Endothelial cell of umbilical vein (primary cell): ENCODE measurements around the gene CDK18. TPM values are rescaled to one million over a fixed set of nuclear protein-coding genes. Genes with fewer than 3 reads are reported as not detected.

Experiments used
- BruUV-seq: library from RNA; stranded (reverse); fragments of 400-500 nt; replicated peaks from 2 replicates; lab custom pipeline; 2021; lab: Mats Ljungman, UMichigan
- CTCF ChIA-PET: fragments of 300-600, 350-600 bp; sonication (Branson Sonifier 250); formaldehyde crosslinking; loops from one replicate; lab custom pipeline; 2021; ENCODE audit warnings: antibody characterized with exemption, inconsistent platforms; lab: Charles Lee
- POLR2A ChIA-PET: fragments of 300-600, 350-600 bp; sonication (Branson Sonifier 250); formaldehyde crosslinking; loops from one replicate; lab custom pipeline; 2021; ENCODE audit warnings: antibody characterized with exemption, inconsistent platforms; lab: Charles Lee
- DNase-seq: peaks from one replicate; pipeline ENCODE4 v3.0.0-alpha.2; 2011; ENCODE audit warnings: low read depth, low spot score
- FAIRE-seq: peaks from 2 replicates; lab custom pipeline; 2011; peaks lifted over from hg19 to GRCh38; lab: Jason Lieb, UNC
- H2AFZ ChIP-seq: 2 replicates; pipeline ENCODE4 v1.6.0; 2012; ENCODE audit warnings: low read depth, low read length, control low read depth, inconsistent platforms
- H3K27ac ChIP-seq: 2 replicates; pipeline ENCODE4 v1.5.1; 2011; ENCODE audit warnings: low read depth, mild to moderate bottlenecking, control low read depth, low read length, moderate library complexity; ENCODE audit not compliant: insufficient read depth
- H3K27me3 ChIP-seq, 2 experiments: 2 replicates each; pipeline versions ENCODE4 v1.6.0 to v1.6.1; 2011; ENCODE audit warnings: low read length in 2 of 2, mixed read lengths in 1 of 2; ENCODE audit not compliant: control insufficient read depth in 2 of 2, insufficient read depth in 2 of 2
- H3K36me3 ChIP-seq, 2 experiments: 2 replicates in 1 of 2; 3 replicates in 1 of 2; pipeline ENCODE4 v1.5.1; 2011; ENCODE audit warnings: low read length in 2 of 2, mild to moderate bottlenecking in 1 of 2, moderate library complexity in 1 of 2; ENCODE audit not compliant: control insufficient read depth in 2 of 2, insufficient read depth in 2 of 2; ENCODE audit errors: extremely low read depth in 1 of 2
- H3K4me1 ChIP-seq: 3 replicates; pipeline ENCODE4 v1.5.1; 2011; ENCODE audit warnings: mild to moderate bottlenecking, low read length; ENCODE audit not compliant: control insufficient read depth, insufficient read depth; ENCODE audit errors: extremely low read depth
- H3K4me2 ChIP-seq: 2 replicates; pipeline ENCODE4 v1.6.1; 2011; ENCODE audit warnings: low read length, control low read depth, mixed read lengths; ENCODE audit not compliant: insufficient read depth
- H3K4me3 ChIP-seq, 3 experiments: fragments of 200-600 bp in 1 of 3; sonication (generic), shearing (Covaris generic) in 1 of 3; replicated peaks in 1 of 3; 2 replicates each; pipeline ENCODE4 v1.5.1; 2011 to 2016; ENCODE audit warnings: control low read depth in 3 of 3, low read length in 3 of 3, mild to moderate bottlenecking in 2 of 3, inconsistent platforms in 1 of 3, low read depth in 1 of 3, moderate library complexity in 1 of 3; ENCODE audit not compliant: insufficient read depth in 1 of 3
- H3K79me2 ChIP-seq: 2 replicates; pipeline ENCODE4 v1.6.0; 2012; ENCODE audit warnings: low read length, inconsistent platforms; ENCODE audit not compliant: control insufficient read depth, insufficient read depth
- H3K9ac ChIP-seq: replicated peaks from 2 replicates; pipeline ENCODE3; 2011; ENCODE audit warnings: low read length, control low read depth; ENCODE audit not compliant: insufficient read depth; ENCODE audit errors: extremely low read depth
- H3K9me1 ChIP-seq: replicated peaks from 3 replicates; pipeline ENCODE4 v1.6.0; 2011; ENCODE audit warnings: mild to moderate bottlenecking, low read length; ENCODE audit not compliant: control insufficient read depth, insufficient read depth; ENCODE audit errors: extremely low read depth
- H3K9me3 ChIP-seq: replicated peaks from 2 replicates; pipeline ENCODE4 v1.5.1; 2012; ENCODE audit warnings: low read length, inconsistent platforms; ENCODE audit not compliant: control insufficient read depth, insufficient read depth
- H4K20me1 ChIP-seq: replicated peaks from 2 replicates; pipeline ENCODE3; 2011; ENCODE audit warnings: mild to moderate bottlenecking, low read length; ENCODE audit not compliant: control insufficient read depth, insufficient read depth; ENCODE audit errors: extremely low read depth
- EZH2 ChIP-seq: IDR thresholded peaks from 2 replicates; pipeline ENCODE4 v1.6.1; 2012; ENCODE audit warnings: borderline replicate concordance, low read depth, mild to moderate bottlenecking, moderate library complexity, low read length, inconsistent platforms; ENCODE audit not compliant: severe bottlenecking
- FOS ChIP-seq: IDR thresholded peaks from 2 replicates; pipeline ENCODE4 v1.6.1; 2011; ENCODE audit warnings: mild to moderate bottlenecking, low read length, moderate library complexity, borderline replicate concordance; ENCODE audit not compliant: insufficient read depth
- GATA2 ChIP-seq: IDR thresholded peaks from 2 replicates; pipeline ENCODE4 v1.7.0; 2011; ENCODE audit warnings: low read depth, mild to moderate bottlenecking, moderate library complexity, mixed read lengths, low read length; ENCODE audit not compliant: insufficient read length, insufficient read depth
- JUN ChIP-seq: IDR thresholded peaks from 2 replicates; pipeline ENCODE4 v1.6.1; 2011; ENCODE audit warnings: borderline replicate concordance, low read depth; ENCODE audit not compliant: insufficient read length, insufficient read depth
- MYC ChIP-seq: IDR thresholded peaks from one replicate; pipeline ENCODE4 v1.6.1; 2011; ENCODE audit warnings: mild to moderate bottlenecking, low read depth, low read length
- POLR2A ChIP-seq: IDR thresholded peaks from 2 replicates; pipeline ENCODE4 v1.6.1; 2012; ENCODE audit warnings: low read depth, mild to moderate bottlenecking, control low read depth, low read length
- POLR2AphosphoS5 ChIP-seq: IDR thresholded peaks from 2 replicates; pipeline ENCODE4 v1.6.1; 2012; ENCODE audit warnings: low read depth, mild to moderate bottlenecking, control low read depth, low read length, moderate library complexity; ENCODE audit not compliant: insufficient read depth
- dilution Hi-C: fragments of 300-500 bp; cut with MboI; formaldehyde crosslinking; loops from one replicate; pipeline ENCODE4 v1.15.0; 2019; ENCODE audit warnings: low sequenced_read_pairs; ENCODE audit not compliant: extremely low pct_ligation_motif_present
- intact Hi-C: fragments of 100-400 bp; cut with micrococcal nuclease; formaldehyde crosslinking; loops from one replicate; pipeline ENCODE4 v1.10.0; 2022
- polyA plus RNA-seq, 4 experiments: library from polyadenylated mRNA; depleted of rRNA in 3 of 4; stranded (reverse) in 3 of 4; unstranded in 1 of 4; fragments of >200 nt; gene quantifications; 2 replicates each; pipeline versions ENCODE4 v1.2.1 to v1.2.3, GENCODE V29; 2011 to 2012; ENCODE audit warnings: missing spikeins in 1 of 4
- total RNA-seq: library from RNA; stranded (reverse); gene quantifications from 2 replicates; pipeline ENCODE4 v1.2.3, GENCODE V29; 2021
- TF ChIP-seq, protein P1 (sequence below): IDR thresholded peaks from 2 replicates; pipeline ENCODE4 v1.6.1; 2011; ENCODE audit not compliant: insufficient read depth, insufficient read length
- TF ChIP-seq, protein P2 (sequence below), 2 donors: IDR thresholded peaks; 1 replicate in 1 of 2; 2 replicates in 1 of 2; pipeline ENCODE4 v1.5.1; 2011; ENCODE audit warnings: low read length in 2 of 2, mild to moderate bottlenecking in 2 of 2, moderate library complexity in 2 of 2, control low read depth in 1 of 2, inconsistent platforms in 1 of 2, low read depth in 1 of 2; ENCODE audit not compliant: insufficient read depth in 1 of 2; ENCODE audit errors: extremely low read depth in 1 of 2

Gene CDK18
- total and polyA plus RNA-seq, 2 donors (not counting 3 experiments of a cell fraction or from before 2014, with no cell fraction given): 0.17 to 1.2 TPM

DNA sequence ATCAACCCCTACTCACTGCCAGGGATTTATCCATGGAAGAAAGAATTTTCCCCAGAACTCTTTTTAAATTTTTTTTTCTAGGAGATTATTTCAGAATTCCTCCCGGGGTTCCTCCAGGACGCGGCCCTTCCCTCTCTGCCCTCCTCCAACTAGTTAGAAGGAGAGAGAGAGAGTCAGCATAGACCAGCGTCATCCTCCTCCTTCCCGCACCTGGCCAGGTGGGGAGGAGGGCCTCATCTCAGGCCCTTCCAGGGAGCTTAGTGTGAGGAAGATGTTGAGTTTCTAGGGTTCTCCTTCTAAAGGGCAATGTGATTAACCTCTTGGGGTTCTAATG, 63.6 kb downstream of the CDK18 start:
- no peaks in the 10 kb centered on the region for H3K9me1 ChIP-seq
- ChIA-PET POLR2A (no interaction called here), CTCF (interaction anchor here (1.3 kb wide), 1 partner anchor 90 kb away, joined by 3 read pairs; no protein-coding TSS in a partner anchor)
- BruUV-seq: no TSS peak
- no peaks in the 10 kb centered on the region for H3K36me3 ChIP-seq
- dilution Hi-C loops (no loop called here), intact Hi-C loops (no loop called here)
- no peaks in the 10 kb centered on the region for H3K9me3 ChIP-seq
- no peak overlapping the region for H3K4me3 ChIP-seq
- no peaks in the 10 kb centered on the region for H3K4me1 ChIP-seq
- no peak overlapping the region for H3K4me2 ChIP-seq
- H3K27ac ChIP-seq: no peak overlapping the region
- TF ChIP-seq, protein P1, sequence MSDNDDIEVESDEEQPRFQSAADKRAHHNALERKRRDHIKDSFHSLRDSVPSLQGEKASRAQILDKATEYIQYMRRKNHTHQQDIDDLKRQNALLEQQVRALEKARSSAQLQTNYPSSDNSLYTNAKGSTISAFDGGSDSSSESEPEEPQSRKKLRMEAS: no peak
- TF ChIP-seq POLR2A (no peak), POLR2AphosphoS5 (no peak), MYC (no peak), FOS (no peak), GATA2 (no peak), JUN (no peak), EZH2 (no peak)
- TF ChIP-seq, protein P2, sequence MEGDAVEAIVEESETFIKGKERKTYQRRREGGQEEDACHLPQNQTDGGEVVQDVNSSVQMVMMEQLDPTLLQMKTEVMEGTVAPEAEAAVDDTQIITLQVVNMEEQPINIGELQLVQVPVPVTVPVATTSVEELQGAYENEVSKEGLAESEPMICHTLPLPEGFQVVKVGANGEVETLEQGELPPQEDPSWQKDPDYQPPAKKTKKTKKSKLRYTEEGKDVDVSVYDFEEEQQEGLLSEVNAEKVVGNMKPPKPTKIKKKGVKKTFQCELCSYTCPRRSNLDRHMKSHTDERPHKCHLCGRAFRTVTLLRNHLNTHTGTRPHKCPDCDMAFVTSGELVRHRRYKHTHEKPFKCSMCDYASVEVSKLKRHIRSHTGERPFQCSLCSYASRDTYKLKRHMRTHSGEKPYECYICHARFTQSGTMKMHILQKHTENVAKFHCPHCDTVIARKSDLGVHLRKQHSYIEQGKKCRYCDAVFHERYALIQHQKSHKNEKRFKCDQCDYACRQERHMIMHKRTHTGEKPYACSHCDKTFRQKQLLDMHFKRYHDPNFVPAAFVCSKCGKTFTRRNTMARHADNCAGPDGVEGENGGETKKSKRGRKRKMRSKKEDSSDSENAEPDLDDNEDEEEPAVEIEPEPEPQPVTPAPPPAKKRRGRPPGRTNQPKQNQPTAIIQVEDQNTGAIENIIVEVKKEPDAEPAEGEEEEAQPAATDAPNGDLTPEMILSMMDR (IDR thresholded peaks at IDR 0.05; ENCODE audit: extremely low read depth in 1 of 2, insufficient read depth in 1 of 2, low read depth in 1 of 2, low read length in 2 of 2): no peak
- no peak for FAIRE-seq
- H4K20me1 ChIP-seq: no peaks in the 10 kb centered on the region
- no peaks in the 10 kb centered on the region for H3K79me2 ChIP-seq
- DNase-seq: no peak
- no peak overlapping the region for H2AFZ ChIP-seq
- no peak overlapping the region for H3K9ac ChIP-seq
- H3K27me3 ChIP-seq: peaks cover 51 to 67% of the 10 kb centered on the region in 2 experiments
